ENCODE results near the gene BLNK.

GRCh38 chr10:96236090-96236478 lies 35.3 kb downstream of the BLNK start:
- TF ChIP-seq CTCF (IDR thresholded peaks at IDR 0.05) (no peak), POLR2A (IDR thresholded peaks at IDR 0.05) (no peak), POLR2AphosphoS5 (IDR thresholded peaks at IDR 0.05) (no peak)

All from upper lobe of left lung (tissue), 4 donors.